Measurements from ENCODE around the gene NBPF9. TPM values are rescaled to one million over a fixed set of nuclear protein-coding genes. Genes with fewer than 3 reads are reported as not detected.
"Not testable (repeated sequence)": the region's sequence is repeated elsewhere in the genome, so short reads cannot be mapped to it uniquely, and the experiment has no call there.

Gene NBPF9
- total RNA-seq, 1 donor from 2014 or later, result 15.0 TPM

DNA sequence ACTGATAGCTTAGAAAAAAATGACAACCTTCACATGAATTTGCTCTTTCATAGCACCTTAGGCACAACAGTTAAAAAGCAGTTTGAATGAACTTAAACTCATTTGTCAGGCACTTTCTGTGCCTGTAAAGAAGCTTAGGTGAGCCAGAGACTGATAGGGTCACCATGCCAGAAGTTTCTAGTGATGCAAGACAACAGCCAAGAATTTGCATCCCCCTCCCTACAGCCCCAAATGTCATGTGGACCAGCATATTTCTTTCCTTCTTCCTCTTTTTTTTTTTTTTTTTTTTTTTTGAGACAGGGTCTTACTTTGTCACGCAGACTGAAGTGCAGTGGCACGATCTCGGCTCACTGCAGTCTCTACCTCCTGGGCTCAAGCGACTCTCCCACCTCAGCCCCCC lies 89.8 kb downstream of the NBPF9 start:
- not testable (repeated sequence) for H3K9me3 ChIP-seq (ENCODE audit: low read depth); H3K27ac Mint-ChIP-seq; H3K27me3 Mint-ChIP-seq (ENCODE audit: insufficient read depth, low read depth); H3K27me3 ChIP-seq; H2AFZ ChIP-seq (replicated peaks); H3K27ac ChIP-seq; H3K4me1 Mint-ChIP-seq; DNase-seq (ENCODE audit: low spot score); H3K4me1 ChIP-seq; H4K20me1 ChIP-seq (ENCODE audit: low read depth); H3K4me3 Mint-ChIP-seq; H3K79me2 ChIP-seq (ENCODE audit: low read depth); H3K4me3 ChIP-seq; H3K36me3 Mint-ChIP-seq; H3F3A ChIP-seq (ENCODE audit: low read depth); H3K4me2 ChIP-seq; H3K9ac ChIP-seq; H3K36me3 ChIP-seq; H3K9me3 Mint-ChIP-seq

DNA sequence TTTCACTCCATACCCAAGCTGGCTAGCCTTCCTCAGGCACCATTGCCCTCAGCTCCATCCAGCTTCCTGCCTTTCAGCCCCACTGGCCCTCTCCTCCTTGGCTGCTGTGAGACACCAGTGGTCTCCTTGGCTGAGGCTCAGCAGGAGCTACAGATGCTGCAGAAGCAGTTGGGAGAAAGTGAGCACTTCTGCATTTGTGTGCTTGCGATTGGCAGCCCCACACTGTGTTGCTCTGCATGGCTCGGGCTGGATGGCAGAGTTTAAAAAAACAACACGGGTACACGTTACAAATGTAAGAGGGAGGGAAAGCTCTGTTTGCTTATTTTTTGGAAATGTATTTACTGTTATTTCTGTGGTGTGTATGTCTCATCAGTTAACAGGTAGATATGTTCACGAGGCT lies 90.8 kb downstream of the NBPF9 start:
- not testable (repeated sequence) for H3K36me3 Mint-ChIP-seq; H3K27ac Mint-ChIP-seq; H3K9me3 ChIP-seq (ENCODE audit: low read depth); H3K4me3 ChIP-seq; H3K9ac ChIP-seq; H4K20me1 ChIP-seq (ENCODE audit: low read depth); H3K79me2 ChIP-seq (ENCODE audit: low read depth); H3K27me3 Mint-ChIP-seq (ENCODE audit: insufficient read depth, low read depth); H3K4me3 Mint-ChIP-seq; H3K4me1 Mint-ChIP-seq; H3K27ac ChIP-seq; DNase-seq (ENCODE audit: low spot score); H3K4me1 ChIP-seq; H3F3A ChIP-seq (ENCODE audit: low read depth); H3K9me3 Mint-ChIP-seq; H3K4me2 ChIP-seq; H3K27me3 ChIP-seq; H3K36me3 ChIP-seq; H2AFZ ChIP-seq (replicated peaks)

DNA sequence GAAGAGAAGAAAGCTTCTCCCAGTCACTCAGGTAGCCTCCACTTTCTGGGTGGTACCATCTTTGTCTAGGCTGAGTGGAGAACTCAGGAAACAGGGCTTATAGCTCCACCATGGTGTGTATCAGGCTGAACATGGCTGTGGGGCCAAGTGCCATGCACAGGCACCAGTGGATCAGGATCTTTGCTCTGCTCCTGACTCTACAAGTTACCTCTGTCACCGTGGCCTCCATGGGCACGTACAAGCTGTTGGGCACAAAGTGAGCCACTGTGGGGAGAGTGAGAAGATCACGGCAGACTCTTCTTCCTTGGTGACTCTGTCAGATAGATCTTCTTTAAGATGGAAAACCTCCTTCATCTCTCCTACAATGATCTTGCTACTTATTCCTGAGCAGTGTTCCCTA lies 93.6 kb downstream of the NBPF9 start:
- not testable (repeated sequence) for H3K4me1 Mint-ChIP-seq; H3K4me1 ChIP-seq; H3K9me3 Mint-ChIP-seq; H4K20me1 ChIP-seq (ENCODE audit: low read depth); H3K79me2 ChIP-seq (ENCODE audit: low read depth); H3K9ac ChIP-seq; H3K27me3 ChIP-seq; H3K4me3 Mint-ChIP-seq; H3K27me3 Mint-ChIP-seq (ENCODE audit: insufficient read depth, low read depth); H3K36me3 Mint-ChIP-seq; H3K9me3 ChIP-seq (ENCODE audit: low read depth); H3K27ac ChIP-seq; H3K4me3 ChIP-seq; DNase-seq (ENCODE audit: low spot score); H2AFZ ChIP-seq (replicated peaks); H3F3A ChIP-seq (ENCODE audit: low read depth); H3K27ac Mint-ChIP-seq; H3K4me2 ChIP-seq; H3K36me3 ChIP-seq

DNA sequence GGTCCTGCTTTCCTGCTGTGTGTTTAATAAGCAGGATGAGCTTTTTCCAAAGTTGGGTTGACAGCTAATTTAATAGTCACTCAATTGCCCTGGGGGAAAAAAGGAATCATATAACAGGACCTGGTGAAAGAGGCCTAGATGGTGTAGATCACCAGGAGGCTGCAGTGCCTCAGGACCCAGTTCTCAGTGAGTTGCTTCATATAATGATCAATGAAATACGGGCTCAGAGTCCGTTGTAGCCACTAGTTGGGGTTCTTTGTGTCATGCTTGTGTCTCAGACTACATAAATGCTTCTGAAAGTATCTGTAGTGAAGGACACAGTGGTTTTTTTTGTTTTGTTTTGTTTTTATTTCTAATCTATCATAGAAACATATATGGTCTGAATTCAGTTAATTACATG lies 94.6 kb downstream of the NBPF9 start:
- not testable (repeated sequence) for H3K79me2 ChIP-seq (ENCODE audit: low read depth); H2AFZ ChIP-seq (replicated peaks); H3K27me3 Mint-ChIP-seq (ENCODE audit: insufficient read depth, low read depth); H3K4me1 Mint-ChIP-seq; H3K27me3 ChIP-seq; DNase-seq (ENCODE audit: low spot score); H3K27ac Mint-ChIP-seq; H3K4me1 ChIP-seq; H3F3A ChIP-seq (ENCODE audit: low read depth); H3K9me3 ChIP-seq (ENCODE audit: low read depth); H3K9ac ChIP-seq; H3K9me3 Mint-ChIP-seq; H3K4me2 ChIP-seq; H3K36me3 Mint-ChIP-seq; H3K4me3 Mint-ChIP-seq; H3K4me3 ChIP-seq; H3K36me3 ChIP-seq; H3K27ac ChIP-seq; H4K20me1 ChIP-seq (ENCODE audit: low read depth)

DNA sequence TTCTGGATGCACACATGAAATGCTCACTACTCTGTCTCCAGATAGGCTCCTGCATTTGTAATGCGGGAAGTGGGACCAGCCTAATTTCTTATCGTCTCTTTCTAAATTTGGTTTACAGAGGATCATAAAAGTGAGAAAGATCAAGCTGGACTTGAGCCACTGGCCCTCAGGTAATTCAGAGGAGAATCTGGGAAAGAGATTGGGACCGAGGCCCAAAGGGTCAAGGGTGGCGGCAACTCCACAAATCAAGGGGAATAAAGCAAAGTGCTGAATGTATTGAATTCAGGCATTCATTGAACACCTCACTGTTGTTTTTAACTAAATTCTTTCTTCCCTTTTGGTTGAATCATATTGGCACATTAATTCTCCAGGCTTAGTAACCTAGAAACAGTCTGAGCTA lies 95.0 kb downstream of the NBPF9 start:
- not testable (repeated sequence) for H3K9me3 ChIP-seq (ENCODE audit: low read depth); H3K9me3 Mint-ChIP-seq; H3K27me3 ChIP-seq; H3K36me3 ChIP-seq; H3K4me1 Mint-ChIP-seq; H3K4me3 Mint-ChIP-seq; H3K27ac ChIP-seq; H3K79me2 ChIP-seq (ENCODE audit: low read depth); H3F3A ChIP-seq (ENCODE audit: low read depth); H3K4me3 ChIP-seq; H3K36me3 Mint-ChIP-seq; DNase-seq (ENCODE audit: low spot score); H3K27me3 Mint-ChIP-seq (ENCODE audit: insufficient read depth, low read depth); H3K9ac ChIP-seq; H3K4me2 ChIP-seq; H3K27ac Mint-ChIP-seq; H4K20me1 ChIP-seq (ENCODE audit: low read depth); H2AFZ ChIP-seq (replicated peaks); H3K4me1 ChIP-seq
